Measurements from ENCODE around the gene RCC2.

GRCh38 chr1:17472814-17473213, 33.3 kb upstream of the RCC2 start:
- TF ChIP-seq, protein P1, sequence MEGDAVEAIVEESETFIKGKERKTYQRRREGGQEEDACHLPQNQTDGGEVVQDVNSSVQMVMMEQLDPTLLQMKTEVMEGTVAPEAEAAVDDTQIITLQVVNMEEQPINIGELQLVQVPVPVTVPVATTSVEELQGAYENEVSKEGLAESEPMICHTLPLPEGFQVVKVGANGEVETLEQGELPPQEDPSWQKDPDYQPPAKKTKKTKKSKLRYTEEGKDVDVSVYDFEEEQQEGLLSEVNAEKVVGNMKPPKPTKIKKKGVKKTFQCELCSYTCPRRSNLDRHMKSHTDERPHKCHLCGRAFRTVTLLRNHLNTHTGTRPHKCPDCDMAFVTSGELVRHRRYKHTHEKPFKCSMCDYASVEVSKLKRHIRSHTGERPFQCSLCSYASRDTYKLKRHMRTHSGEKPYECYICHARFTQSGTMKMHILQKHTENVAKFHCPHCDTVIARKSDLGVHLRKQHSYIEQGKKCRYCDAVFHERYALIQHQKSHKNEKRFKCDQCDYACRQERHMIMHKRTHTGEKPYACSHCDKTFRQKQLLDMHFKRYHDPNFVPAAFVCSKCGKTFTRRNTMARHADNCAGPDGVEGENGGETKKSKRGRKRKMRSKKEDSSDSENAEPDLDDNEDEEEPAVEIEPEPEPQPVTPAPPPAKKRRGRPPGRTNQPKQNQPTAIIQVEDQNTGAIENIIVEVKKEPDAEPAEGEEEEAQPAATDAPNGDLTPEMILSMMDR (IDR thresholded peaks at IDR 0.05): no peak
- TF ChIP-seq ZFX (IDR thresholded peaks at IDR 0.05; ENCODE audit: borderline replicate concordance): no peak
